ENCODE measurements around the gene HCAR2.
"Not testable (repeated sequence)": the region's sequence is repeated elsewhere in the genome, so short reads cannot be mapped to it uniquely, and the experiment has no call there.

- not testable (repeated sequence) for TF ChIP-seq POLR2A, CTCF, POLR2AphosphoS5, EP300 (IDR thresholded peaks at IDR 0.05)
Measured at GRCh38 chr12:122703841-122704240, 684 bp upstream of the HCAR2 start.
